Measurements from ENCODE around the gene TTC12. TPM values are rescaled to one million over a fixed set of nuclear protein-coding genes. Genes with fewer than 3 reads are reported as not detected.

Gene TTC12
- total RNA-seq, 2 experiments from 2014 or later: 16.3 to 17.6 TPM

DNA sequence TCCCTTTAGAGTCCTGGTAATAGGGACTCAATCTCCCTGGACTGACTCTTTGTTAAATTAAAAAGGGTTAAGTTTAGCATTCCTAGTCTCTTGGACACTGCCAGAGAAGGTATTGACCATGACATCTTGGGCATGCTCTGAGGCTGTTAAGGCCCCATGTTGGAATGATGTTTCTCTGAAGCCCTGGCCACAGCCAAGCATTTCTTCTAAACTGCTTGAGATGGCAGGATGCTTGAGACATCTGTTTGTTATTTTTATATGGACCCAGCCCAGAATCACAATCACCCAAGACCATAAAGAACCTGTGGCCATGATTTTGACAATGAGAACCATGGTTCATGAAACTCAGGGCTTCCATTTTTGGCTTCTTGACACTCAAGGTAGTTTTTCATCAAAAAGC is 67.7 kb downstream of the TTC12 start:
- no peak overlapping the region for H3K4me3 Mint-ChIP-seq
- H3K36me3 Mint-ChIP-seq (ENCODE audit: low read depth): peaks cover 10% of the 10 kb centered on the region

DNA sequence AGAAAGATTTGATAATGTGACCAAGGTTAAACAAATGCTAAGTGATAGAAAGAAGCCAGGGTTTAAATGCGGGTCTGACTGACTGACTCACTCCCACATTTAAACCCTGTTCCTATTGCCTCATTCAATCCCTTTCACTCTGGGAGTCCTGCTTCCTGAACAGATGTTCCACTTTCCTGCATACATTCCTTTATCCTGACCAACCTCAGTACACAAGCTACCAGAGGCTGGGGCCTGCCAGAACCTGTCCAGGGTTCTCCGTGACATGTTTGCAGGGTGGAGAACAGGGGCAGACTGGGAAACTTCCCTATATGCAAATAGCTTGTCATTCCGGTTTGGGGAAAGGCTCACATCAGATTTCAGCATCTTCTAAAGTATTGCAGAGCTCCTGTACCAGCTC is 70.2 kb downstream of the TTC12 start:
- intact Hi-C loops (cut with DNase I, micrococcal nuclease): no loop called here
- H3K27ac Mint-ChIP-seq: no peak overlapping the region
- ChIA-PET CTCF (interaction anchor here (0.6 kb wide), 1 partner anchor 829 kb away, joined by 3 read pairs; no protein-coding TSS in a partner anchor), POLR2A (no interaction called here)
- H3K4me3 Mint-ChIP-seq: no peak overlapping the region
- H3K36me3 Mint-ChIP-seq (ENCODE audit: low read depth): peaks cover 10% of the 10 kb centered on the region
- no peaks in the 10 kb centered on the region for H3K4me1 Mint-ChIP-seq
- DNase-seq (no peak), ATAC-seq (no peak)
- H3K27me3 Mint-ChIP-seq: peaks cover 3% of the 10 kb centered on the region
- H3K9me3 Mint-ChIP-seq (ENCODE audit: low read depth): no peaks in the 10 kb centered on the region

More for the DNA sequence above, 67.7 kb downstream of the TTC12 start:
- H3K27me3 Mint-ChIP-seq: peaks cover 2% of the 10 kb centered on the region
- ChIA-PET CTCF (no interaction called here), POLR2A (no interaction called here)
- H3K9me3 Mint-ChIP-seq (ENCODE audit: low read depth): no peaks in the 10 kb centered on the region
- H3K27ac Mint-ChIP-seq: no peak overlapping the region
- no peaks in the 10 kb centered on the region for H3K4me1 Mint-ChIP-seq
- ATAC-seq (no peak), DNase-seq (no peak)
- intact Hi-C loops (cut with DNase I, micrococcal nuclease): no loop called here

DNA sequence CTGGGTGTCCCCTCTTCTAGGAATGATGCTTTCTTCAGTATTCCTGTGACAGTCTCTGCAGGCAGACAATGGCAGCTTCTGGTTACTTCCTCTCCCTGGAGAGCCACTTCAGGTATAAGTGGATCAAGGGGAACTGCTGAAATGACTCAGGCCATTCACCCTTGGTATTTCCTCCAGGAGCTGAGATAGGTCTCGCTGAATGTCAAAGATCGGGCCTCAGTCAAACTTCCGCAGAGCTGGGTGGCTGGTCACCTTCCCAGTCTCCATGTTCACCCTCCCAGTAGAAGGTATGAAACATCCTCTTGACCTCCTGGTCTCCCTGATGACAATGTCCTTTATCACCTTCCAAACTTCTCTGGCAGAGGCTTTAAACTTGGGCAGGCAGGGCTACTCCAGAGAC is 71.4 kb downstream of the TTC12 start:
- Mint-ChIP-seq H3K36me3 (ENCODE audit: low read depth) (peaks cover 2% of the 10 kb centered on the region), H3K4me1 (no peaks in the 10 kb centered on the region), H3K9me3 (ENCODE audit: low read depth) (no peaks in the 10 kb centered on the region), H3K27me3 (peaks cover 3% of the 10 kb centered on the region), H3K27ac (no peak overlapping the region), H3K4me3 (no peak overlapping the region)
- intact Hi-C loops (cut with DNase I, micrococcal nuclease): no loop called here
- no peak for DNase-seq
- ATAC-seq: no peak
- POLR2A ChIA-PET: no interaction called here
- CTCF ChIA-PET: interaction anchor here (0.8 kb wide), 1 partner anchor 13 kb away, joined by 3 read pairs; no protein-coding TSS in a partner anchor

DNA sequence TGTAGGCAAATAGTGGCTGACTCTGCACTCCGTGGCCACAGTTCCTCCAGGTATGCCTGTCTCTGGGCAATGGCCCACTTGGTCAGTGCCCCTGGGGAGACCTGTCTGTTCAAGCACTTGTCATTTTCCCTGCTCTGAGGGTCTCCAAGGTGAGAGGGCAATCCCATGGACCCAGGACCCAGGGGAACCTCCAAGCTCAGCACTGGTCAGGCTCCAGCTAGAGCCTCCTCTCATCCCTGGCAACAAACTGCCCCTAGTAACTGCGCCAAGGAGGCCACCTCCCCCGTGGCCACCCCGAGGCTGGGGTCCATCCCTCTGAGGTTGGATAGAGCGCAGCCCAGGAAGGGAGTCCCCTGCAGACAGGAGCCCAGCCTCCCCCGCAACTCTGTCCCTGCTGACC is 72.5 kb downstream of the TTC12 start:
- H3K36me3 Mint-ChIP-seq (ENCODE audit: low read depth): peaks cover 2% of the 10 kb centered on the region
- ATAC-seq (no peak), DNase-seq (no peak)
- intact Hi-C loops (cut with DNase I, micrococcal nuclease): no loop called here
- H3K4me3 Mint-ChIP-seq: no peak overlapping the region
- peaks cover 3% of the 10 kb centered on the region for H3K27me3 Mint-ChIP-seq
- H3K27ac Mint-ChIP-seq: no peak overlapping the region
- no peaks in the 10 kb centered on the region for H3K9me3 Mint-ChIP-seq (ENCODE audit: low read depth)
- no peaks in the 10 kb centered on the region for H3K4me1 Mint-ChIP-seq
- POLR2A ChIA-PET: no interaction called here
- CTCF ChIA-PET: interaction anchor here (0.6 to 1.0 kb wide), 2 partner anchors 8 to 23 kb away, joined by 3 to 5 read pairs; no protein-coding TSS in a partner anchor

DNA sequence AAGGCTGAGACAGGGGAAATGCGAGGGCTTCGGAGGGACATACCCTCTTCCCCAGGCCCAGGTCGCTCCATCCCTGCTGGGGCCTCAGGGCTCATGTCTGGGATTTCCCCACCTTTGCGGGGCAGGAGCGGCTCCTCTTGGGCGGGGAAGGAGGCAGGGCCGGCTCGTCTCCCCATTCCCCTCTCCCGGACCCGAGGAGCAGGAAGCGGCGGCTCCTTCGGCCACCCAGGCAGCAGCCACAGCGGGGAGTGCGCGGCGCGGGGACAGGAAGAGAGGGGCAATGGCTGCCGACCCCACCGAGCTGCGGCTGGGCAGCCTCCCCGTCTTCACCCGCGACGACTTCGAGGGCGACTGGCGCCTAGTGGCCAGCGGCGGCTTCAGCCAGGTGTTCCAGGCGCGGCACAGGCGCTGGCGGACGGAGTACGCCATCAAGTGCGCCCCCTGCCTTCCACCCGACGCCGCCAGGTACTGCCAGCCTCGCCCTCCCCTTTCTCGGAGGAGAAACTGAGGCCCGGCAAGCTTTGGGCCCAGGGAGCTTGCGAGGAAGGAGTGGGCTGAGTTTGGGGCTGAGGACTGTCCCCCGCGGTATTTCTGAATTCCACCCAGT is 73.3 kb downstream of the TTC12 start, which contains the start of gene ANKK1:
Gene ANKK1, plus strand, starts transcription at position 175 of the 607 bp plus-strand sequence. Its CDS starts 106 bp downstream, at position 281.
- H3K4me3 Mint-ChIP-seq: no peak within 1 kb of the TSS
- H3K36me3 Mint-ChIP-seq (ENCODE audit: low read depth): peaks cover 2% of the 10 kb centered on the region
- CTCF ChIA-PET: interaction anchor here (1.2 kb wide), 1 partner anchor 82 kb away, joined by 4 read pairs; no protein-coding TSS in a partner anchor
- H3K27me3 Mint-ChIP-seq: peaks cover 3% of the 10 kb centered on the region
- H3K9me3 Mint-ChIP-seq (ENCODE audit: low read depth): no peaks in the 10 kb centered on the region
- DNase-seq (peak; percentile 9), ATAC-seq (no peak)
- no peak within 1 kb of the TSS for H3K27ac Mint-ChIP-seq
- POLR2A ChIA-PET: no interaction called here
- intact Hi-C loops (cut with DNase I, micrococcal nuclease): no loop called here
- no peaks in the 10 kb centered on the region for H3K4me1 Mint-ChIP-seq

DNA sequence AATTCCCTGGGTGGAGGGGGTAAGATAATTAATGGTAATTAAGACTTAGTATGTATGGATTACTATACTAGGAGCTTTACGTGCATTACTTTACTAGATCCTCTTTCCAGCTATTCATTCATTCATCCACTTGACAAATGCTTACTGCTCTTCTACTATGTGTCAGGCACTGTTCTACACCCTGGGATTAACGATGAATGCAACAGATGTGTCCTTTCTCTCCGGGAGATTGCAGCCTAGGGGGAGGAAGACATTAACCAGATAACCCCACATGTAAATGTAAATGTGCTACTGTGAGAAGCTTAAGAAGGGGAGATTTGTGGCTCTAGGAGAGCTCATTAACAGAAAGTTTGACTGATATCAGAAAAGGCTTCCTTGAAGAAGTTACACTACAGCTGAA is 74.9 kb downstream of the TTC12 start:
- Mint-ChIP-seq H3K4me3 (no peak overlapping the region), H3K27me3 (peaks cover 3% of the 10 kb centered on the region), H3K27ac (no peak overlapping the region), H3K36me3 (ENCODE audit: low read depth) (peaks cover 2% of the 10 kb centered on the region), H3K9me3 (ENCODE audit: low read depth) (no peaks in the 10 kb centered on the region), H3K4me1 (no peaks in the 10 kb centered on the region)
- ChIA-PET POLR2A (no interaction called here), CTCF (no interaction called here)
- ATAC-seq: no peak
- intact Hi-C loops (cut with DNase I, micrococcal nuclease): no loop called here
- no peak for DNase-seq

DNA sequence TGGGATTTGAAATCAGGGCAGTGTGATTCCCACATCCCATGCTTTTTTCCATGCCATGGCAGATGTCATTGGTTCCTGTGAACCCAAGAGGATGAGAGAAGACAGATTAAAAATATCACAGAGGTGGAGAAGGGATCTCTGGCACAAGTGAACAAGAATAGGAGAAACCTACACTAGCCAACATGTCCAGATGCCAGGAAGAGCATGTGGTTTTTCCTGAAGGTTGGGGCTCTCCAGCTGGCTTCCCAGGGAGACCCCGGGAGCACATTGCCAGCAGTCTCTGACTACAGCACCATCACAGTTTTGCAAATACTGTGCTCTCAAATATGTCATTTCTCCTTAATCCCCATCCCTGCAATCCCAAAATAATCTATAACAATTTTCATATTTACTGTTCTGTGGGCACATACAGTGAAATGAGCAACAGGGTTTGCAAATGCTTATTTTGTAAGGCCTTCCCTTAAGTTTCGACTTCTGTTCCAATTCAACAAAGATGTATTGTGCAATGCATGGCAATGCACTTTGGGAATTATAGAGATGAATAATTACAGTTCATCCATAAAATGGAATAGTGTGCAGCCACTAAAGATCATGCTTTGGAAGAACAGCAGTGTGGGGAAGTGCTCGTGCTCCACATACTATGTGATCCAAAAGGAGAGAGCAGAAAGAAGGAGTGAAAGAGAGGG is 78.0 kb downstream of the TTC12 start:
- Mint-ChIP-seq H3K36me3 (ENCODE audit: low read depth) (no peaks in the 10 kb centered on the region), H3K27me3 (no peaks in the 10 kb centered on the region), H3K4me1 (no peaks in the 10 kb centered on the region), H3K9me3 (ENCODE audit: low read depth) (no peaks in the 10 kb centered on the region), H3K4me3 (no peak overlapping the region), H3K27ac (no peak overlapping the region)
- POLR2A ChIA-PET: no interaction called here
- intact Hi-C loops (cut with DNase I, micrococcal nuclease): no loop called here
- DNase-seq (no peak), ATAC-seq (no peak)
- CTCF ChIA-PET: interaction anchor here (0.6 kb wide), 1 partner anchor 137 kb away, joined by 3 read pairs; no protein-coding TSS in a partner anchor

DNA sequence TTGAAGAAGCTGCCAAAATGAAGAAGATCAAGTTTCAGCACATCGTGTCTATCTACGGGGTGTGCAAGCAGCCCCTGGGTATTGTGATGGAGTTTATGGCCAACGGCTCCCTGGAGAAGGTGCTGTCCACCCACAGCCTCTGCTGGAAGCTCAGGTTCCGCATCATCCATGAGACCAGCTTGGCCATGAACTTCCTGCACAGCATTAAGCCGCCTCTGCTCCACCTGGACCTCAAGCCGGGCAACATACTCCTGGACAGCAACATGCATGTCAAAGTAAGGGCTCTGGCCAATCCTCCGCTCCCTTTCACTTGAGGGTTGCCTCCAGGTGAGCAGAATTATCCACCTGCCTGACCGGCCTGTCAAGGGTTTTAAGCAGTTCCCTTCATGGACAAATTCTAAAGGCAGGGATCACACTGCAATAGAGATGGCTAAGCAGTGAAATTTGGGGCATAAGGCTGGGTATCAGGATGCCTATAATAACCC is 79.2 kb downstream of the TTC12 start:
- DNase-seq: no peak
- no peaks in the 10 kb centered on the region for H3K9me3 Mint-ChIP-seq (ENCODE audit: low read depth)
- ChIA-PET POLR2A (no interaction called here), CTCF (interaction anchor here (1.0 kb wide), 1 partner anchor 11 kb away, joined by 3 read pairs; no protein-coding TSS in a partner anchor)
- no peaks in the 10 kb centered on the region for H3K36me3 Mint-ChIP-seq (ENCODE audit: low read depth)
- H3K4me1 Mint-ChIP-seq: no peaks in the 10 kb centered on the region
- H3K27ac Mint-ChIP-seq: no peak overlapping the region
- intact Hi-C loops (cut with DNase I, micrococcal nuclease): no loop called here
- ATAC-seq: no peak
- H3K4me3 Mint-ChIP-seq: no peak overlapping the region
- no peaks in the 10 kb centered on the region for H3K27me3 Mint-ChIP-seq

DNA sequence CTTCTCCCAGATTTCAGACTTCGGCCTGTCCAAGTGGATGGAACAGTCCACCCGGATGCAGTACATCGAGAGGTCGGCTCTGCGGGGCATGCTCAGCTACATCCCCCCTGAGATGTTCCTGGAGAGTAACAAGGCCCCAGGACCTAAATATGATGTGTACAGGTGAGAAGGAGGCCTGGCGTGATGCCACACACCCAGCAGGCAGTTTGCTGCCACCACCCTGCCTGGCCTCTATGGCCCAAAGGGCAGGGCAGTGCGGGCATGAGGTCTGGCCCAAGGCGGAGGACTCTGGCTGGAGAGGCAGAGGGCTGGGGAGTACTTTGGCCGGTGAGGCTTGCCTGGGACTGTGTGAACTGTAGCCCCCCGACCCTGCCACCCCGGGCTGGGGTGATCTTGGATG is 80.5 kb downstream of the TTC12 start:
- Mint-ChIP-seq H3K4me1 (no peaks in the 10 kb centered on the region), H3K4me3 (no peak overlapping the region), H3K9me3 (ENCODE audit: low read depth) (no peaks in the 10 kb centered on the region), H3K27me3 (no peaks in the 10 kb centered on the region), H3K36me3 (ENCODE audit: low read depth) (no peaks in the 10 kb centered on the region), H3K27ac (no peak overlapping the region)
- ATAC-seq (no peak), DNase-seq (no peak)
- intact Hi-C loops (cut with DNase I, micrococcal nuclease): no loop called here
- ChIA-PET CTCF (no interaction called here), POLR2A (no interaction called here)

DNA sequence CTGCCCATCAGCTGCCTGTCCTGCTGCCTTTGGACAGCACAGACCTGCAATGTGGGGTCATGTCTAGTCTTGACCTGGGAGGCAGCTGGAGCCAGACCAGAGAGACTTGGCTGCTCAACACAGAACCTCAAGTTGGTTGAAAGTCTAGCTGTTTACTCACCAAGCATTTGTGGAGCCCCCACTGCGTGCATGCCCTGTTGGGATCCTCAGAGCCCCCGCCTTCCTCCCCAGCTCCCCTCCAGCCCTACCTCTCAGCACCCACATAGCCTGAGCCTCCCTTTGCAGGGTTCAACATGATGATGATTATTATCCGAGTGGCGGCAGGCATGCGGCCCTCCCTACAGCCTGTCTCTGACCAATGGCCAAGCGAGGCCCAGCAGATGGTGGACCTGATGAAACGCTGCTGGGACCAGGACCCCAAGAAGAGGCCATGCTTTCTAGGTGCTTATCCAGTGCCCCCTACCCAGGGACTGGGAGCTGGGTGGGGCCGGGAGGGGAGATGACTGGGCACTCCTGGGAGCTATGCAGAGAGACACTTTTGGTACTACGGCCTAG is 81.5 kb downstream of the TTC12 start:
- Mint-ChIP-seq H3K4me3 (no peak overlapping the region), H3K27me3 (no peaks in the 10 kb centered on the region), H3K36me3 (ENCODE audit: low read depth) (no peaks in the 10 kb centered on the region), H3K27ac (no peak overlapping the region), H3K9me3 (ENCODE audit: low read depth) (no peaks in the 10 kb centered on the region), H3K4me1 (no peaks in the 10 kb centered on the region)
- ChIA-PET POLR2A (no interaction called here), CTCF (interaction anchor here (0.9 kb wide), 1 partner anchor 12 kb away, joined by 3 read pairs; no protein-coding TSS in a partner anchor)
- intact Hi-C loops (cut with DNase I, micrococcal nuclease): no loop called here
- no peak for DNase-seq
- ATAC-seq: no peak

DNA sequence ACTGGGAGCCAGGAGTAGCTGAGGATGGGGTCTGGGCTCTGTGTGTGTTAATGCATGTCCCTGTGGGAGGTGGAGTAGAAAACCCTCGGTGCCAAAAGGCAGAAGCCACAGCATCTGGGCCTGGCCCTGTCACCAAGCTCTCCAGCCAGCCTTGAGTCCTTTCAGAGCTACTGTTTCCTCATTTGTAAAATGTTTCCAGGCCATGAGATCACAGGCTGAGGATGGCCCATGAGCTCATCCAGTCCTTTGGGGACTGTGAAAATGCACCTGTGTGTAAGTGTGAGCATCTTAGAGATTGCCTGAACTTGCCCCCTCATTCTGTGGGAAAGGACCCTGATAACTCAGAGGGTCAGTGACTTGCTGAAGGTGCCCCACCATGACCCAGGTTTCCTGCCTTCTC is 82.3 kb downstream of the TTC12 start:
- ChIA-PET CTCF (interaction anchor here (0.7 to 0.9 kb wide), 2 partner anchors 11 to 1470 kb away, joined by 3 to 4 read pairs; no protein-coding TSS in a partner anchor), POLR2A (no interaction called here)
- ATAC-seq (no peak), DNase-seq (no peak)
- no peaks in the 10 kb centered on the region for H3K27me3 Mint-ChIP-seq
- no peaks in the 10 kb centered on the region for H3K9me3 Mint-ChIP-seq (ENCODE audit: low read depth)
- no peaks in the 10 kb centered on the region for H3K4me1 Mint-ChIP-seq
- intact Hi-C loops (cut with DNase I, micrococcal nuclease): no loop called here
- H3K36me3 Mint-ChIP-seq (ENCODE audit: low read depth): no peaks in the 10 kb centered on the region
- H3K4me3 Mint-ChIP-seq: no peak overlapping the region
- no peak overlapping the region for H3K27ac Mint-ChIP-seq

DNA sequence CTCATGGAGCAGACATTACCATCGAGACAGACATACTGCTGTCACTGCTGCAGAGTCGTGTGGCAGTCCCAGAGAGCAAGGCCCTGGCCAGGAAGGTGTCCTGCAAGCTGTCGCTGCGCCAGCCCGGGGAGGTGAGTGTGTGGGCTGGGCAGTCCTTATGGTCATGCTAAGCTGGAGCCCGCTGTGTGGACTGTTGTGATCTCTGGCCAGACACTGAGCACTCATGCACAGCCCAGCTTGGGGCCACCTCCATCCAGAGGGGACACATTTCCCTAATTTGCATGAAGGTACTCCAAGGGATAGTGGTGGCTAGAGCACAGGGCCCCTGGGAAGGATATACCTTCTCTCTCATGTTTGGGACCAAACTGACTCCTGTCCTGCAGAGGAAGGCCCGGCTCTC is 82.8 kb downstream of the TTC12 start:
- ChIA-PET POLR2A (no interaction called here), CTCF (interaction anchor here (0.7 kb wide), 1 partner anchor 1471 kb away, joined by 4 read pairs; no protein-coding TSS in a partner anchor)
- Mint-ChIP-seq H3K4me1 (no peaks in the 10 kb centered on the region), H3K27me3 (no peaks in the 10 kb centered on the region), H3K27ac (no peak overlapping the region), H3K4me3 (no peak overlapping the region), H3K9me3 (ENCODE audit: low read depth) (no peaks in the 10 kb centered on the region), H3K36me3 (ENCODE audit: low read depth) (no peaks in the 10 kb centered on the region)
- ATAC-seq (no peak), DNase-seq (no peak)
- intact Hi-C loops (cut with DNase I, micrococcal nuclease): no loop called here
